Keratinocyte (primary cell): ENCODE measurements around the gene RBMS3.

ENCODE experiments used
- CTCF ChIP-seq, 3 experiments: IDR thresholded peaks in 1 of 3; conservative IDR thresholded peaks in 1 of 3; optimal IDR thresholded peaks in 1 of 3; 2 replicates in 2 of 3; 3 replicates in 1 of 3; pipeline versions ENCODE3 to v1.5.1; 2011; ENCODE audit warnings: low read length in 3 of 3, mild to moderate bottlenecking in 3 of 3, moderate library complexity in 2 of 3, control low read depth in 1 of 3, inconsistent platforms in 1 of 3; ENCODE audit not compliant: insufficient read depth in 2 of 3; ENCODE audit errors: extremely low read depth in 1 of 3
- EZH2 ChIP-seq: IDR thresholded peaks from one replicate; pipeline ENCODE4 v1.6.1; 2012; ENCODE audit warnings: inconsistent platforms, mild to moderate bottlenecking, low read length, moderate library complexity

GRCh38 chr3:29514170-29514569 lies 233.3 kb downstream of the RBMS3 start:
- TF ChIP-seq CTCF (optimal IDR thresholded peaks at IDR 0.05 in 1 of 3, IDR thresholded peaks at IDR 0.05 in 1 of 3, conservative IDR thresholded peaks at IDR 0.05 in 1 of 3; ENCODE audit: extremely low read depth in 1 of 3, insufficient read depth in 2 of 3, low read length in 3 of 3) (no peak), EZH2 (no peak)
